NCI-H1092 treated with DMSO at 0.1 percent for 48 hours (cell line): ENCODE measurements around the gene ERMARD.

Experiments
- DNase-seq: peaks from one replicate; lab custom pipeline; 2025; lab: John Stamatoyannopoulos, UW

ERMARD gene

DNA sequence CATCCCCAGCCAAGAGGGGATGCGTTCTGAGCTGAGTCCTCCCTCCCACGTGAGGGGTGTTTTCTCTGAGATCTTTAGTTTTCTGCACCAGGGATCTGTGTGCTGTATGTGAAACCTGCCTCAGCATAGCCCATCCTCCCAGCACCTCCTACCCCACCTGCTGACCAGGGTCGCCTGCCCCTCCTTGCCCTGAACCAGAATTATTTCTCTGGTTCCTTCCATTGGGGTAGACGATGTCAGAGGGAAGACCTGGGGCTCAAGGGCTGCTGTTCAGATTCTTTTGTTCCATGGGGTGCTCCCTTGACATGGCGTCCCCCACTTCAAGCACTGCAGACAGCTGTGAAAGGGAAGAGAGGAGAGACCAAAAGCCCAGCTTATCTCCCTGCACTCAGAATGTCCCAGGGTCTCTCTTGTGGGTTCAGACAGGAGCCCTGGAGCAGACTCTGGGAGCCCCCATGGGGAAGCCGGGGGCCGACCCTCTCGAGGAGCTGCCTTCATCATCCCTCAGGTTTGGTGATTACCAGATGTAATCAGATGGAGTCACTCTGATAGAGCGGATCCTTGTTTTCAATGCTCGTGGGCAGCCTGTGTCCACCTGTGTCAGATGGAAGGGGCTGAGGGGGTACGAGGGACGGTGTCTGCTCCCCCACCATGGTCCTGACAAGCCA is 74.3 kb downstream of the ERMARD start:
- no peak for DNase-seq

DNA sequence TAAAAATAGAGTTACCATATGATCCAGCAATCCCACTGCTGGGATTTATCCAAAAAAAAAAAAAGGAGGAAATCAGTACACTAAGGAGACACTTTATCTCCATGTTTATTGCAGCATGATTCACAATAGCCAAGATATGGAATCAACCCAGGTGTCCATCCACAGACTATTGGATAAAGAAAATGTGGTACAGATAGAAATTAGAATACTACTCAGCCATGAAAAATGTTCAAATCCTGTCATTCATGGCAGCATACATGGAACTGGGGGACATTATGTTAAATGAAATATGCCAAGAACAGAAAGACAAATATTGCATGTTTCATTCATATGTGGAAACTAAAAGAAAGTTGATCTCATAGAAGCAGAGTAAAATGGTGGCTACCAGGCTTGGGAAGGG is 75.3 kb downstream of the ERMARD start:
- no peak for DNase-seq

DNA sequence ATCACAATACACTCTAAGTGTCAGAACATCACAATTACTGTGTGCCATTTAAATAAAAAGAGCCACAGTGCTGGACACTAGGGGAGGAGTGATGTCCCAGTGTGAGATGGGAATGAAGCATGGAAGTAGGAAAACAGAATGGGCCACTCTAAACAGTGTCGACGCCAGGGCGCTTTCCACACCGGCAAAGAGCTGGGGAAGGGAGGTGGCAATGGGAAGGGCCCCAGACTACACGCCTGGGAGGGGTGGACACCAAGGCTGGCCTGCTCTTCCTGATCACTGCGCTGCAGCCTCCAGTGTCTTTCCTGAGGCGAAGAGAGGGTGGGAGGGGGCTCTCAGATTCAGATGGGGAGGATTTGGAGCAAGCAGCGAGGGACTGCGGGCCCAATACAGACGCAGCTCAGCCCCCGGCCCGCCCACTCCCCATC is 75.9 kb downstream of the ERMARD start:
- no peak for DNase-seq

DNA sequence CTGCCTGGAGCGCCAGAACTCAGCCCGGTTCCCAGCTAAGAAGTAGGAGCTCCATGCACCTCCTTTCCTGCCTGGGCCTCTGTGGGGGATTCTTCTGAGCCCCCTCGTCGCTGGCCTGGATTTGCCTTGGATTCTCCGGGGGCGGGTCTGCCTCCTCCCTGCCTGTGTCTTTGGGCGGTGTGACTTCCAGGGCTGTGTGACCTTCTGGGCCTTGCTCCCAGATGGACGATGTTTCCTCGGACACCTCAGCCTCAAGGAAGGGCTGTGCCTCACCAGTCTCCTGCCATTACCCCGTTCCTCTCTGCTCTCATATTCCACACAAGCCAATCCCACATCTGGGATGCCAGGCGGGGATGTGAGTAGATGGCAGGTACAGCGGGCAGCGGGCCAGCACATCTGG is 76.8 kb downstream of the ERMARD start:
- DNase-seq, result no peak

DNA sequence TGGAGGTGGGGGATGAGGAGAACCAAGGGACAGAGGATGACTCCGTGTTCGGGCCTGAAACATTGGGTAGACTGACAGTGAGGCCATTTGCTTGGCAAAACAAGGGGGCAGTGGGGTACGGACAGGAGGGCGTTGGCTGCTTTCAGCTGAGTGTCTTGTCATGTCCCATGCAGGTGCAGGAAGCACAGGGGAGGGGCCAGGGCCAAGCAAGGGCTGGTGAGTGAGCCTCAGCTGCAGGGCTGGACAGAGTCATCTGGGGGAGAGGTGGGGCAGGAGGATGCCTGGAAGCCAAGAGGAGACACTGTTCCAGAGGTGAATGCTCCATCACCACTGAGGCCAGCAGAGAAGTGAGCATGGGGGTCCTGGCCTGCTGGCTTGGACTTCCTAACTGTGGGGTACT is 78.4 kb downstream of the ERMARD start:
- no peak for DNase-seq

DNA sequence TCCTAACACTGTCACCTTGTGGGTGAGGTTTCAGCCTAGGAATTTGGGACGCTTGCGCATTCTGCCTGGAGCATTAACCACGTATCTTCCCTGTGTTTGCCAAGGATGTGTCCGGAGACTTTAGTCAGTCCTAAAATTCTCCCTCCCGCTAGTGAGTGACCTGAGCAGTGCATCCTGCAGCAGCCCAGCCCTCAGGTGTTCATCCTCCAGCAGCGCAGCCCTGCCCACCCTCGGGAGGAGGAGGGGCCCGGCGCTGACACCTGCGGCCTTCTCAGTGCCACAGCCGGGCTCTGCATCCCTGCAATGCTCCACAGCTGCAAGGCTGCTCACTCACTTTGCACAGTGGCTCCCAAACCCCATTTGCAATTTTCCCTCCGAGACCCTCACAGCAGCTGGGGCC is 79.5 kb downstream of the ERMARD start:
- DNase-seq, result no peak
